Subcutaneous adipose tissue (tissue), 4 donors: ENCODE measurements around the gene PTPRA. TPM values are rescaled to one million over a fixed set of nuclear protein-coding genes. Genes with fewer than 3 reads are reported as not detected.

Experiments used
- total RNA-seq, 4 donors: library from RNA; depleted of rRNA; stranded (reverse); fragments of >200 nt; gene quantifications; one replicate each; pipeline ENCODE4 v1.1.0, GENCODE V29; 2016
- TF ChIP-seq, protein P1 (sequence below): fragments of 450-650 bp; IDR thresholded peaks from one replicate; pipeline ENCODE4 v1.5.1; 2016; ENCODE audit warnings: low read depth, mild to moderate bottlenecking, control low read depth, antibody characterized with exemption, moderate library complexity

PTPRA gene
- total RNA-seq, 4 donors from 2014 or later, result 64.4 to 99.5 (median 95.3) TPM

DNA sequence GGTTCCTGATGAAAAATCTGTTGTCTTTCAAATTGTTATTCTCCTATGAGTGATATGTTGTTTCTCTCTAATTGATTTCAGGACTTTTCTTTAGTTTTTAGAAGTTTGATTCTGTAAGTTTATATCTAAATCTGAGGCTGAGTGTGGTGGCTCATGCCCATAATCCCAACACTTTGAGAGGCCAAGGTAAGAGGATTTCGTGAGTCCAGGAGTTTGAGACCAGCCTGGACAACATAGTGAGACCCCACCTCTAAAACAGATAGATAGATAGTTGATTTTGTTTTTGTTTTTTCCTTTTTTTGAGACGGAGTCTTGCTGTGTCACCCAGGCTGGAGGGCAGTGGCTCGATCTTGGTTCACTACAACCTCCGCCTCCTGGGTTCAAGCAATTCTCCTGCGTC, 64.6 kb downstream of the PTPRA start:
- TF ChIP-seq, protein P1, sequence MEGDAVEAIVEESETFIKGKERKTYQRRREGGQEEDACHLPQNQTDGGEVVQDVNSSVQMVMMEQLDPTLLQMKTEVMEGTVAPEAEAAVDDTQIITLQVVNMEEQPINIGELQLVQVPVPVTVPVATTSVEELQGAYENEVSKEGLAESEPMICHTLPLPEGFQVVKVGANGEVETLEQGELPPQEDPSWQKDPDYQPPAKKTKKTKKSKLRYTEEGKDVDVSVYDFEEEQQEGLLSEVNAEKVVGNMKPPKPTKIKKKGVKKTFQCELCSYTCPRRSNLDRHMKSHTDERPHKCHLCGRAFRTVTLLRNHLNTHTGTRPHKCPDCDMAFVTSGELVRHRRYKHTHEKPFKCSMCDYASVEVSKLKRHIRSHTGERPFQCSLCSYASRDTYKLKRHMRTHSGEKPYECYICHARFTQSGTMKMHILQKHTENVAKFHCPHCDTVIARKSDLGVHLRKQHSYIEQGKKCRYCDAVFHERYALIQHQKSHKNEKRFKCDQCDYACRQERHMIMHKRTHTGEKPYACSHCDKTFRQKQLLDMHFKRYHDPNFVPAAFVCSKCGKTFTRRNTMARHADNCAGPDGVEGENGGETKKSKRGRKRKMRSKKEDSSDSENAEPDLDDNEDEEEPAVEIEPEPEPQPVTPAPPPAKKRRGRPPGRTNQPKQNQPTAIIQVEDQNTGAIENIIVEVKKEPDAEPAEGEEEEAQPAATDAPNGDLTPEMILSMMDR, result no peak

GRCh38 chr20:2942439-2942838, 69.2 kb downstream of the PTPRA start:
- TF ChIP-seq, protein P1, result no peak

DNA sequence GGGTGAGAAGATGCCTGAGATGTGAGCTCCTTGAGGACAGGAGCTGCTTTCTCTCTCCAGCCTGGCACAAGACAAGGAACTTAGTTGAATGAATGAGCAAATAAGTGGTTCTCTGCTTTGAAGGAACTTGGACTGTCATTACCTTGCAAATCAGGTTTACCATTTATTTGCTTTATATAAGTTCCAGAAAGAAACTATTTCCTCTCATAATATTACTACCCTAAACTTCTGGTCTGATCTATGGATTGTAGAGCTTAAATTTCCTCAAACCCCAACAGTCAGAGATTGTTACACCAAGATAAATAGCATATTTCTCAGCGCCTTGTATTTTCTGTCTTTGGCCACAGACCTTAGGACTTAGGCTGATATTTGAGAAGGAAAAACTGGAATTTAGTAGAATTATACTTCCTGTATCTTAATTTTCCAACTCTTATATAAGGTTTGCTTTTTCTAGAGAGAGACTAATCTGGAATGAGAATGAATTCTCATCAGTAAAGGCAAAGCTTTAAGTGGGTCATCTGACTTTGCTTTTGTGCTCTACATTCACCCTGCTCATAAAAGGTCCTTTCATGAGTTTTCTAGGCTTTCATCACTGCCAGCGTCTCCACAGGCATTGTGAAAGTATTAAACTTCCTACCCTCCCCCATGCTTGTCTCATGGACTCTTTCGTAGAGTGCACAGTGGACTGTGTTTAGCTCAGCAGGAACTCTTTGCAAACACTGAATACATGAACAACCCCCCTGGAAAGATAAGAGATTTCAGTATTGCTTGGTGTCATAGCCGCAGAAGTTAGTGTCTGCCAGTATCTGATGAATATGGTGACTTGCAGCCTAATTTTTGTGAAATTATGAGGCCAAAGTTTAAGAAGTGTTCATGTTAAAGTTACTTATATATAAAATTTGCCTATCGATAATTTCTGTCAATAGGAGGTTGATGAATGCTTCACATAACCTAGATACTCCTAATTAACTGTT, 74.0 kb downstream of the PTPRA start:
- TF ChIP-seq, protein P1, result no peak

DNA sequence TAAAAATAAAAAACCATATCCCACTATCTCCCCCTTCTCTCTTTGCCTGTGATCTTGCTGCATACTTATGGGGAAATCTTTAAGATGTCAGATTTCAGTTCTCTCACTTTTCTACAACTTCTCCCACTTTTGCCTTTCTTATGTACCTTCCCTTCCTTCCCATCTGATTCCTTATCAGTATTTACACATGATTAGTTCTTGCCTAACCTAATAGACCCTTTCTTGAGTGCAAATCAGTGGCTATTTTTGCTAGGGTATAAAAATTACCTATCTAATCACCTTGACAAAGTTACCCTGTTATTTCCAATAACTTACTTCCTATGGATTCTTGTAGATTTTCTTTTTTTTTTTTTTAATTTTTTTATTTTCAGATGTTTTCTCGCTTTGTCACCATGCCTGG, 75.7 kb downstream of the PTPRA start:
- TF ChIP-seq, protein P1, result no peak

- TF ChIP-seq, protein P1, result no peak
Measured at GRCh38 chr20:2952766-2953165, 79.5 kb downstream of the PTPRA start.

- TF ChIP-seq, protein P1, result no peak
Measured at GRCh38 chr20:2955257-2955970, 82.1 kb downstream of the PTPRA start.

- TF ChIP-seq, protein P1, result no peak
Measured at GRCh38 chr20:2956480-2956879, 83.2 kb downstream of the PTPRA start.
